DOHH2 (cell line): ENCODE measurements around the gene DPH7.
"Not testable (repeated sequence)": the region's sequence is repeated elsewhere in the genome, so short reads cannot be mapped to it uniquely, and the experiment has no call there.

Source experiments
- H3F3A ChIP-seq: fragments of 200-600 bp; sonication (generic), shearing (Covaris generic); 2 replicates; pipeline ENCODE4 v1.6.0; 2016; ENCODE audit warnings: antibody characterized with exemption, mild to moderate bottlenecking; ENCODE audit not compliant: control insufficient read depth, insufficient read depth
- H3K27ac ChIP-seq: fragments of 200-600 bp; sonication (generic); 2 replicates; pipeline ENCODE4 v1.5.1; 2014; ENCODE audit warnings: low read depth, mild to moderate bottlenecking, low read length, moderate library complexity
- H3K27me3 ChIP-seq: fragments of 200-600 bp; sonication (generic); 2 replicates; pipeline ENCODE4 v1.6.1; 2014; ENCODE audit warnings: mild to moderate bottlenecking, low read length, mixed read lengths; ENCODE audit not compliant: control insufficient read depth
- H3K36me3 ChIP-seq: fragments of 200-600 bp; sonication (generic); 2 replicates; pipeline ENCODE4 v1.6.1; 2014; ENCODE audit warnings: mild to moderate bottlenecking, low read length, moderate library complexity, mixed read lengths; ENCODE audit not compliant: control insufficient read depth
- H3K4me1 ChIP-seq: fragments of 200-600 bp; sonication (generic); 2 replicates; pipeline ENCODE4 v1.6.1; 2014; ENCODE audit warnings: mild to moderate bottlenecking, low read length, mixed read lengths; ENCODE audit not compliant: control insufficient read depth
- H3K4me2 ChIP-seq: fragments of 200-600 bp; sonication (generic); 2 replicates; pipeline ENCODE4 v1.6.0; 2014; ENCODE audit warnings: mild to moderate bottlenecking, low read length, moderate library complexity
- H3K4me3 ChIP-seq: fragments of 200-600 bp; sonication (generic); 2 replicates; pipeline ENCODE4 v1.5.1; 2014; ENCODE audit warnings: mild to moderate bottlenecking, low read length, mixed read lengths
- H3K79me2 ChIP-seq: fragments of 200-600 bp; sonication (generic); 2 replicates; pipeline ENCODE4 v1.6.1; 2014; ENCODE audit warnings: mild to moderate bottlenecking, low read length, mixed read lengths; ENCODE audit not compliant: control insufficient read depth
- H3K9me2 ChIP-seq: fragments of 200-600 bp; sonication (generic); replicated peaks from 2 replicates; pipeline ENCODE4 v1.6.1; 2014; ENCODE audit warnings: mild to moderate bottlenecking, low read length, mixed read lengths; ENCODE audit not compliant: control insufficient read depth
- H3K9me3 ChIP-seq: fragments of 200-600 bp; sonication (generic); 2 replicates; pipeline ENCODE4 v1.6.1; 2014; ENCODE audit warnings: antibody characterized with exemption, low read length, mixed read lengths; ENCODE audit not compliant: control insufficient read depth, insufficient read depth
- H4K20me1 ChIP-seq: fragments of 200-600 bp; sonication (generic); 2 replicates; pipeline ENCODE4 v1.6.0; 2014; ENCODE audit warnings: low read depth, mild to moderate bottlenecking, antibody characterized with exemption, low read length, moderate library complexity; ENCODE audit not compliant: control insufficient read depth, insufficient read depth
- EZH2phosphoT487 ChIP-seq: fragments of 200-600 bp; sonication (generic); IDR thresholded peaks from 2 replicates; pipeline ENCODE4 v1.6.1; 2017; ENCODE audit warnings: borderline replicate concordance, mild to moderate bottlenecking, antibody characterized with exemption, low read length, moderate library complexity, mixed read lengths
- TF ChIP-seq, protein P1 (sequence below): fragments of 200-600 bp; sonication (generic); IDR thresholded peaks from one replicate; pipeline ENCODE4 v1.5.1; 2014; ENCODE audit warnings: antibody characterized with exemption, mild to moderate bottlenecking, low read depth, low read length; ENCODE audit not compliant: poor library complexity, severe bottlenecking

Gene DPH7

DNA sequence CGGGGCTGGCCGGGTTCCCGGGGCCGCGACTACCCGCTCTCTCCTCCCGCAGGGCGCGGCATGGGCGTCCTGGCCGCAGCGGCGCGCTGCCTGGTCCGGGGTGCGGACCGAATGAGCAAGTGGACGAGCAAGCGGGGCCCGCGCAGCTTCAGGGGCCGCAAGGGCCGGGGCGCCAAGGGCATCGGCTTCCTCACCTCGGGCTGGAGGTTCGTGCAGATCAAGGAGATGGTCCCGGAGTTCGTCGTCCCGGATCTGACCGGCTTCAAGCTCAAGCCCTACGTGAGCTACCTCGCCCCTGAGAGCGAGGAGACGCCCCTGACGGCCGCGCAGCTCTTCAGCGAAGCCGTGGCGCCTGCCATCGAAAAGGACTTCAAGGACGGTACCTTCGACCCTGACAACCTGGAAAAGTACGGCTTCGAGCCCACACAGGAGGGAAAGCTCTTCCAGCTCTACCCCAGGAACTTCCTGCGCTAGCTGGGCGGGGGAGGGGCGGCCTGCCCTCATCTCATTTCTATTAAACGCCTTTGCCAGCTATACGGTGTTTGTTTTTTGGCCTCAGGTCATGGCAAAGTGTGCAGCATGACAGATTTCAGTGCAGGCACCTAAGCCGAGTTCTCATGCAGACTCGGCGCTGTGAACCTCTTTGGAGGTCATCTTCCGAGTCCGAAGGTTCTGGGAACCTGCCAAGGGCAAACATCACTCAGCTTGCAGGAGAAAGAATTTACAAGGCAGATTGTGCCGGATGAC, 26.5 kb downstream of the DPH7 start:
- TF ChIP-seq, protein P1, sequence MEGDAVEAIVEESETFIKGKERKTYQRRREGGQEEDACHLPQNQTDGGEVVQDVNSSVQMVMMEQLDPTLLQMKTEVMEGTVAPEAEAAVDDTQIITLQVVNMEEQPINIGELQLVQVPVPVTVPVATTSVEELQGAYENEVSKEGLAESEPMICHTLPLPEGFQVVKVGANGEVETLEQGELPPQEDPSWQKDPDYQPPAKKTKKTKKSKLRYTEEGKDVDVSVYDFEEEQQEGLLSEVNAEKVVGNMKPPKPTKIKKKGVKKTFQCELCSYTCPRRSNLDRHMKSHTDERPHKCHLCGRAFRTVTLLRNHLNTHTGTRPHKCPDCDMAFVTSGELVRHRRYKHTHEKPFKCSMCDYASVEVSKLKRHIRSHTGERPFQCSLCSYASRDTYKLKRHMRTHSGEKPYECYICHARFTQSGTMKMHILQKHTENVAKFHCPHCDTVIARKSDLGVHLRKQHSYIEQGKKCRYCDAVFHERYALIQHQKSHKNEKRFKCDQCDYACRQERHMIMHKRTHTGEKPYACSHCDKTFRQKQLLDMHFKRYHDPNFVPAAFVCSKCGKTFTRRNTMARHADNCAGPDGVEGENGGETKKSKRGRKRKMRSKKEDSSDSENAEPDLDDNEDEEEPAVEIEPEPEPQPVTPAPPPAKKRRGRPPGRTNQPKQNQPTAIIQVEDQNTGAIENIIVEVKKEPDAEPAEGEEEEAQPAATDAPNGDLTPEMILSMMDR = no peak
- TF ChIP-seq EZH2phosphoT487 = no peak
- H3K4me3 ChIP-seq = peak overlapping the region; percentile 88
- H3K4me1 ChIP-seq = peaks cover 43% of the 10 kb centered on the region
- H3F3A ChIP-seq = peaks cover 17% of the 10 kb centered on the region
- H3K9me2 ChIP-seq = no peaks in the 10 kb centered on the region
- no peaks in the 10 kb centered on the region for H3K27me3 ChIP-seq
- peak overlapping the region; percentile 50 for H3K27ac ChIP-seq
- H3K4me2 ChIP-seq = peak overlapping the region; percentile 69
- H3K36me3 ChIP-seq = peaks cover 44% of the 10 kb centered on the region
- no peaks in the 10 kb centered on the region for H4K20me1 ChIP-seq
- no peaks in the 10 kb centered on the region for H3K9me3 ChIP-seq
- H3K79me2 ChIP-seq = peaks cover 33% of the 10 kb centered on the region

DNA sequence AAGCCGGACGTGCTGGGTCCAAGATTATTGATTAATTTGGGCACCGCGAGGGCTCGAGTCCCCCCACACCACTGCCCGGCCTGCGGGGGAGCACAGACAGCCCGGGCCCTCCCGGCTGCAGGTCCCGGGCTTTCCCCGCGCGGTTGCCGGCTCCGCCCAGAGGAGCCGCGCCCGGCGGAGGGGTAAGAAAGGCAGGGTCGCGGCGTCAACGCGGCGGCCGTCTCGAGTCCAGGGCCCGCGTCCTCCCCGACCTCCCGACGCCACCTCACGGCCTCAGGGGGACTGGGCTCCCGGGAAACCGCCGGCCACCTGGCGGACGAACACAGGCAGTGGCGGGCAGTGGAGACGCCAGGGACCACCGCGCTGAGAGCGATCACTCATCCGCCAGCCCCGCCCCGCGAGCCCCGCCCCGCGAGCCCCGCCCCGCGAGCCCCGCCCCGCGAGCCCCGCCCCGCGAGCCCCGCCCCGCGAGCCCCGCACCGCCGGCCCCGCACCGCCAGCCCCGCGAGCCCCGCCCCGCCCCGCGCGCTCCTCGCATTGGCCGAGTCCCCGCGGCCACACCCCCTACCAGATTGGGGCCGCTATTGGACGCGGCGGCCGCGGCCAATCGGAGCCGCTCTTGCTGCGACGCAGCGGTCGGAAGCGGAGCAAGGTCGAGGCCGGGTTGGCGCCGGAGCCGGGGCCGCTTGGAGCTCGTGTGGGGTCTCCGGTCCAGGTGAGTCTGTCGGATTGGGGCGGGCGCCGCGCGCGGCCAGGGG, 27.3 kb downstream of the DPH7 start, which contains the start of gene MRPL41:
TSS of gene MRPL41 (plus strand) at position 616 of the 758 bp plus-strand sequence. CDS start 203 bp downstream, outside the sequence.
- Histone ChIP-seq H3K9me3 (no peaks in the 10 kb centered on the region), H3K4me1 (peaks cover 50% of the 10 kb centered on the region), H3K4me2 (peak within 1 kb of the TSS; percentile 83), H3K4me3 (peak within 1 kb of the TSS; percentile 88), H3K36me3 (peaks cover 37% of the 10 kb centered on the region), H4K20me1 (no peaks in the 10 kb centered on the region), H3K79me2 (peaks cover 36% of the 10 kb centered on the region), H3F3A (peaks cover 17% of the 10 kb centered on the region), H3K27me3 (no peaks in the 10 kb centered on the region), H3K9me2 (no peaks in the 10 kb centered on the region), H3K27ac (peak within 1 kb of the TSS; percentile 65)
- TF ChIP-seq, protein P1 = peak; percentile 53
- no peak for TF ChIP-seq EZH2phosphoT487

DNA sequence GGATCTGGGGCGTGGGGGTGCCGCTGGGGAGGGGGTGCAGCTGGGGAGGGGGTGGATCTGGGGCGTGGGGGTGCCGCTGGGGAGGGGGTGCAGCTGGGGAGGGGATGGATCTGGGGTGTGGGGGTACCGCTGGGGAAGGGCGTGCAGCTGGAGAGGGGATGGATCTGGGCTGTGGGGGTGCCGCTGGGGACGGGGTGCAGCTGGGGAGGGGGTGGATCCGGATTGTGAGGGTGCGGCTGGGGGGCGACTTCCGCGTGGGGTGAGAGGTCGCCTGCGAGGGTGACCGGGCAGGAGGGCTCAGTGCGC, 27.8 kb downstream of the DPH7 start:
- peak overlapping the region; percentile 83 for H3K4me2 ChIP-seq
- H3K4me3 ChIP-seq = peak overlapping the region; percentile 80
- peaks cover 17% of the 10 kb centered on the region for H3F3A ChIP-seq
- H3K9me3 ChIP-seq, H3K27me3 ChIP-seq, H4K20me1 ChIP-seq, H3K9me2 ChIP-seq: not testable (repeated sequence)
- H3K4me1 ChIP-seq = peaks cover 56% of the 10 kb centered on the region
- H3K36me3 ChIP-seq = peaks cover 31% of the 10 kb centered on the region
- peak overlapping the region; percentile 65 for H3K27ac ChIP-seq
- H3K79me2 ChIP-seq = peaks cover 36% of the 10 kb centered on the region

DNA sequence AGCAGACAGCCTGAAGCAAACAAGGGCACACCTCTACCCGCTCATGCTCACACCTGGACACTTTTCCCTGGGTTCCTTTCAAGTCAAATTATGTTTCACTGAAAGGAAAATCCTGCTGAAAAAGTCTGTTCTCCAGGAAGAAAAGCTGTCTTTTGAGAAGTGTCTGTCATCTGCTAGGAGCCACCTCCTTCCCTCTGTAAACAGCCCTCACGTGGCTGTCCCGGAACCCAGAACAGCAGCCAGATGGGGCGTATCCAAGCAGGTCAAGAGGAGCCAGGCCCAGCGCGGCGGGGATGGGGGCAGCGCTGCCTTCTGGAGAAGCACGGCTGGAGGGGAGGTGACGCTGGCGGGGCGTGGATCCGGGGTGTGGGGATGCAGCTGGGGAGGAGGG, 28.5 kb downstream of the DPH7 start, which contains the start of gene PNPLA7:
TSS of gene PNPLA7 (minus strand) at position 172 of the 391 bp plus-strand sequence. CDS start 205 bp downstream, outside the sequence.
- Histone ChIP-seq H3K27ac (peak within 1 kb of the TSS; percentile 77), H3K4me2 (peak within 1 kb of the TSS; percentile 83), H3K4me3 (peak within 1 kb of the TSS; percentile 80), H3K9me2 (no peaks in the 10 kb centered on the region), H4K20me1 (no peaks in the 10 kb centered on the region), H3K9me3 (no peaks in the 10 kb centered on the region), H3K4me1 (peaks cover 59% of the 10 kb centered on the region), H3F3A (peaks cover 17% of the 10 kb centered on the region), H3K27me3 (no peaks in the 10 kb centered on the region), H3K36me3 (peaks cover 24% of the 10 kb centered on the region), H3K79me2 (peaks cover 36% of the 10 kb centered on the region)
- no peak for TF ChIP-seq EZH2phosphoT487
